ENCODE measurements around the gene BUB1B. TPM values are rescaled to one million over a fixed set of nuclear protein-coding genes. Genes with fewer than 3 reads are reported as not detected.

Gene BUB1B
- polyA plus RNA-seq, 1 donor from 2014 or later = 50.0 TPM

- Histone ChIP-seq H3K79me2 (replicated peaks; ENCODE audit: insufficient read depth, low read length) (no peaks in the 10 kb centered on the region), H3K9ac (ENCODE audit: low read length) (no peak overlapping the region), H3K4me2 (ENCODE audit: low read length) (no peak overlapping the region), H3K36me3 (ENCODE audit: insufficient read depth, low read length) (no peaks in the 10 kb centered on the region), H3K9me3 (ENCODE audit: low read length) (no peaks in the 10 kb centered on the region), H3K27me3 (ENCODE audit: insufficient read depth, low read depth, low read length) (no peaks in the 10 kb centered on the region), H3K4me3 (ENCODE audit: low read length) (no peak overlapping the region), H3K27ac (ENCODE audit: low read length) (no peak overlapping the region), H4K20me1 (ENCODE audit: insufficient read depth) (no peaks in the 10 kb centered on the region), H3F3A (ENCODE audit: insufficient read depth, low read length, poor library complexity, severe bottlenecking) (no peaks in the 10 kb centered on the region), H2AFZ (ENCODE audit: low read depth, low read length) (no peak overlapping the region), H3K9me2 (ENCODE audit: insufficient read depth, low read length) (no peaks in the 10 kb centered on the region)
- TF ChIP-seq EZH2 (IDR thresholded peaks at IDR 0.05; ENCODE audit: borderline replicate concordance, insufficient read depth, low read length, poor library complexity, severe bottlenecking) (no peak), CTCF (IDR thresholded peaks at IDR 0.05; ENCODE audit: poor library complexity, severe bottlenecking) (no peak), REST (IDR thresholded peaks at IDR 0.05; ENCODE audit: borderline replicate concordance) (no peak), TAF1 (IDR thresholded peaks at IDR 0.05; ENCODE audit: low read depth) (no peak), SMC3 (conservative IDR thresholded peaks at IDR 0.05; ENCODE audit: poor library complexity) (no peak), POLR2AphosphoS5 (IDR thresholded peaks at IDR 0.05) (no peak), MXI1 (conservative IDR thresholded peaks at IDR 0.05; ENCODE audit: poor library complexity, severe bottlenecking) (no peak), EP300 (conservative IDR thresholded peaks at IDR 0.05; ENCODE audit: poor library complexity, severe bottlenecking) (no peak), RAD21 (conservative IDR thresholded peaks at IDR 0.05) (no peak)
Measured at GRCh38 chr15:40229956-40230355, 69.1 kb downstream of the BUB1B start.

GRCh38 chr15:40232625-40233070 is 71.8 kb downstream of the BUB1B start:
- Histone ChIP-seq H3F3A (ENCODE audit: insufficient read depth, low read length, poor library complexity, severe bottlenecking) (no peaks in the 10 kb centered on the region), H3K79me2 (replicated peaks; ENCODE audit: insufficient read depth, low read length) (no peaks in the 10 kb centered on the region), H4K20me1 (ENCODE audit: insufficient read depth) (no peaks in the 10 kb centered on the region), H3K4me2 (ENCODE audit: low read length) (no peak overlapping the region), H3K9ac (ENCODE audit: low read length) (no peak overlapping the region), H3K27ac (ENCODE audit: low read length) (no peak overlapping the region), H3K9me2 (ENCODE audit: insufficient read depth, low read length) (no peaks in the 10 kb centered on the region), H3K9me3 (ENCODE audit: low read length) (no peaks in the 10 kb centered on the region), H3K4me3 (ENCODE audit: low read length) (no peak overlapping the region), H3K27me3 (ENCODE audit: insufficient read depth, low read depth, low read length) (no peaks in the 10 kb centered on the region), H3K36me3 (ENCODE audit: insufficient read depth, low read length) (no peaks in the 10 kb centered on the region), H2AFZ (ENCODE audit: low read depth, low read length) (no peak overlapping the region)
- TF ChIP-seq RAD21 (conservative IDR thresholded peaks at IDR 0.05) (no peak), POLR2AphosphoS5 (IDR thresholded peaks at IDR 0.05) (no peak), SMC3 (conservative IDR thresholded peaks at IDR 0.05; ENCODE audit: poor library complexity) (no peak), EP300 (conservative IDR thresholded peaks at IDR 0.05; ENCODE audit: poor library complexity, severe bottlenecking) (no peak), CTCF (IDR thresholded peaks at IDR 0.05; ENCODE audit: poor library complexity, severe bottlenecking) (no peak), TAF1 (IDR thresholded peaks at IDR 0.05; ENCODE audit: low read depth) (no peak), REST (IDR thresholded peaks at IDR 0.05; ENCODE audit: borderline replicate concordance) (no peak), EZH2 (IDR thresholded peaks at IDR 0.05; ENCODE audit: borderline replicate concordance, insufficient read depth, low read length, poor library complexity, severe bottlenecking) (no peak)
